Raji (cell line): ENCODE measurements around the gene FURIN.
A peak's percentile ranks its signal among the peaks of the same experiment; 100 is the strongest.

Experiments
- POLR2A ChIP-seq: IDR thresholded peaks from 2 replicates; pipeline ENCODE4 v1.6.1; 2011; ENCODE audit warnings: low read depth, low read length, control low read depth; ENCODE audit not compliant: insufficient read depth

Gene FURIN

DNA sequence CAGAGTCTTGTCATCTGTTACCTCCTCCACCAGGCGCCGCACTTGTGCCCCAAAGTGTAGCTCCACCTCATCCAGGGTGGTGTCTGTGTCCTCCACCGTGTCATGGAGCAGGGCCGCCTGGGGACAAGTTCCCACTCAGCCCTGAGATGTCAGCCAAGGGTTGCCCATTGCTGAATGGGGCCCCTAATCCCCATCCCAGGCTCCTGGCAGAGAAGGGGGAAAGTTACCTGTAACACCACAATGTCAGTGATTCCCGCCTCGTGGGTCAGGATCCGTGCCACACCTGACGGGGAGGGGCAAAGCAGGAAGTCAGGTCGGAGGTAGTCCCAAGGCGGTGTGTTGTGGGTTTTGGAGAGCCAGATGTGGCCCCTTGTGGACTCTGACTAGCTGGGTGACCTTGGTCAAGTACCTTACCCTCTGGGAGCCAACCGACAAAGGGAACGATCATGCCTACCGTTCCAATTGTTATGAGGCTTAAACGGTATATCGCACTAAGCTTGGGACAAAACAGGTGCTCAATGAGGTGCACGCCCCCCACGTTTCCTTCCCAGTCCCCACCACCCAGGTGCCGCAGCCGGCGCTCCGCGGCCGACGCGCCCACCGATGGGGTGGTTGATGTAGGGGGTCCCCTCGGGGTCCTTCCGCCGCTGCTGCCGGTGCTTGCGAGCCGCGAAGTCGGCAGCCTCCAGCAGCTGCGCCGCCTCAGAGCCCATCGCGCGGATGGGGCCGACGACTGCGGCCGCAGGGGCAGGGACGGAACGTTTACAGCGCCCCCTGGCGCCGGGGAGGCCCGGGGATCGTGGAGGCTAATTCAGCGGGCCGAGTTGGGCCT lies 63.7 kb downstream of the FURIN start, which contains the start of gene HDDC3:
Gene HDDC3, minus strand, starts transcription at position 722 of the 832 bp plus-strand sequence. Its CDS starts 9 bp downstream, at position 713.
- TF ChIP-seq POLR2A = peak; percentile 67

GRCh38 chr15:90932660-90932991 lies 64.2 kb downstream of the FURIN start:
- TF ChIP-seq POLR2A = no peak
